Head of caudate nucleus (tissue), 42 donors: Measurements from ENCODE around the gene DYNLRB1.
A peak's percentile ranks its signal among the peaks of the same experiment; 100 is the strongest.

Source experiments
- DNase-seq, 42 donors: peaks; one replicate each; pipeline versions ENCODE4 v3.0.0 to v3.0.0-alpha.2; 2020 to 2021; ENCODE audit warnings: mixed read lengths in 7 of 42
- intact Hi-C: fragments of 100-400 bp; cut with DNase I; formaldehyde crosslinking; loops from one replicate; pipeline ENCODE4 v1.15.0; 2022

The DYNLRB1 gene

DNA sequence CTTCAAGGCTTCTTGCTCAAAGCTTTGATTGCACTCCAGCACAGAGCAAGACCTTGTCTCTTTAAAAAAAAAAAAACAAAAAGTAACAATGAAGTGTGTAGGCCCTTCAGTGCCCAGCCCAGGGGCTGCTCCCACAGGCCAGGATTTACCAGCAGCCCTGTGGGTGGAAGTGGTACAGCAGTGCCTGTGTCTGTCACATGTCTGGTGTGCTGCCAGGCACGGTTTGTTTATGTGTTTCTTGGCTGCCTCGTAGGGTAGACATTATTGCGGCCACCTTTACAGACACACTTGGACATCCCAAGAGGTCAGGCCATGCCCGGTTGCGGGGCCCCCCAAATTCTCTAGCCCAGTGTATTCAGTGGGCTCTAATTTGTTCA lies 12.7 kb downstream of the DYNLRB1 start:
- DNase-seq, result peak in 35 of 42 donors; percentile 39 to 85 (median 63)
- intact Hi-C loops, result no loop called here

- peak in 7 of 42 donors; percentile 2 to 32 (median 15) for DNase-seq
- intact Hi-C loops, result no loop called here
Measured at GRCh38 chr20:34529742-34530141, 13.5 kb downstream of the DYNLRB1 start.

- DNase-seq, result peak in 7 of 42 donors; percentile 1 to 28 (median 11)
- intact Hi-C loops, result no loop called here
Measured at GRCh38 chr20:34530342-34530741, 14.1 kb downstream of the DYNLRB1 start.

DNA sequence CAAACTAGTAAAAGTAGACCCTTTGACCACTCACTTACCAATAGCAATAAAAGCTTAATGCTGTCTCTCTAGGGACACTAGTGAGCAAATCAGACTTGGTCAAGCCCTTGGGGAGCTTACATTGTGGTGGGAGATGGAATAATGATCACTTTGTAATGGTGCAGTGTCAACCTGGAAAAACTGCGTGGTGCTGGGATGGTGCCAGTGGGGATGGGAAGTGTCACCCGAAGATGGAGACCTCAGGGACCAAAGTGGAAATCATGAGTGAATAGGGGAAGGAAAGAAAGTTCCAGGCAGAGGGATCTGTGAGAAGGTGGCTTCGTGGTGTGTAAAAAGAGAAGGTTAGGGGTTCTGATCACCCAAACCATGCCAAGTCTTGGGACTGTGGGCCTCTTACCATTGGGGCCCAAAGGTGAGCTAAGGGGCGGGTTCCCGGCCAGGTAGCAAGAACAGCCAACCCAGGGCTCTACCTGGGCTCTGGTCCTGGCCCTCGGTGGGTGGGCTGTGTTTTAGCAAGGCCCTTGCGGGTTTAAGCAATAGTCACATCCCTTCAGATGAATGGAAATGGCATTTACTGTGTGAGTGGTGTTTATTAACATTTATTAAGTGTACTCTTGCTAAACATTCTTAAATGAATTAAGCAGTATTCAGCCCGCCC lies 15.5 kb downstream of the DYNLRB1 start:
- intact Hi-C loops, result no loop called here

DNA sequence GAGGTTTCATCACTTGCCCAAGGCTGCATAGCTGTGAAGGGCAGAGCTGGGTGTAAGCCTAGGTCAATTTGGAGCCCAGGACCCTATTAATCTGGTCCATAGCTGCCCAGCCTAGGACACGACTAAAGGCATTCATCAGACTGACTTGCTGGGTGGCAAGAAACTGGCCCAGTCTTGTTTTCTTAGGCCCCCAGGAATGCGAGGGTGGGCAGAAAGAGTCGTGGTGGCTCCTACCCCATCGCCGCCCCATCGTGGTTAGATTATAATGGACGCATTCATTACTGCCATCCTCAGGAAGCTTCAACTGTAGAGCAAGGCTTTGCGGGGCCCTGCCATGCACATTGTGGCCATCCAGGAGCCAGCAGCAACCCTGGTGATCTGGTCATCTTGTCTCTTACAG lies 16.1 kb downstream of the DYNLRB1 start:
- intact Hi-C loops, result no loop called here
- DNase-seq, result peak in 7 of 42 donors; percentile 10 to 43 (median 25)

More for the DNA sequence above, 15.5 kb downstream of the DYNLRB1 start:
- DNase-seq, result peak in 7 of 42 donors; percentile 2 to 29 (median 12)

DNA sequence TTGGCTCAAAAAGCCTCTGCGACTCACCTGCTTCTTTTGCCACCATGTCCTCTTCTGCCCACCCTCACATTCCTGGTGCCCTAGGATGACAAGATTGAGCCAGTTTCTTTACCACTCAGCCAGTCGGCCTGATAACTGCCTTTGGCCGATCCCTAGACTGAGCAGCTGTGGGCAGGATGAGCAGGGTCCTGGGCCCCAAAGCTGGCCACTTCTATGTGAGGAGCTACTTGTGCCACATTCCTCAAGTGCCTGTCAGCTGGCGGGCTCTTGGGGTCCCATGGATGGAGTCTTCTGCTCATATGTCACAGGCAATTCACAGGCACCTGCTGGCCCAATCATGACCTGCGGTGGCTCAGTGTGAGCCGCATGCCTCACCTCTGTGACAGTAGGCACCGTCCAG lies 16.5 kb downstream of the DYNLRB1 start:
- DNase-seq, result peak in 2 of 42 donors; percentile 9 to 25
- intact Hi-C loops, result no loop called here

DNA sequence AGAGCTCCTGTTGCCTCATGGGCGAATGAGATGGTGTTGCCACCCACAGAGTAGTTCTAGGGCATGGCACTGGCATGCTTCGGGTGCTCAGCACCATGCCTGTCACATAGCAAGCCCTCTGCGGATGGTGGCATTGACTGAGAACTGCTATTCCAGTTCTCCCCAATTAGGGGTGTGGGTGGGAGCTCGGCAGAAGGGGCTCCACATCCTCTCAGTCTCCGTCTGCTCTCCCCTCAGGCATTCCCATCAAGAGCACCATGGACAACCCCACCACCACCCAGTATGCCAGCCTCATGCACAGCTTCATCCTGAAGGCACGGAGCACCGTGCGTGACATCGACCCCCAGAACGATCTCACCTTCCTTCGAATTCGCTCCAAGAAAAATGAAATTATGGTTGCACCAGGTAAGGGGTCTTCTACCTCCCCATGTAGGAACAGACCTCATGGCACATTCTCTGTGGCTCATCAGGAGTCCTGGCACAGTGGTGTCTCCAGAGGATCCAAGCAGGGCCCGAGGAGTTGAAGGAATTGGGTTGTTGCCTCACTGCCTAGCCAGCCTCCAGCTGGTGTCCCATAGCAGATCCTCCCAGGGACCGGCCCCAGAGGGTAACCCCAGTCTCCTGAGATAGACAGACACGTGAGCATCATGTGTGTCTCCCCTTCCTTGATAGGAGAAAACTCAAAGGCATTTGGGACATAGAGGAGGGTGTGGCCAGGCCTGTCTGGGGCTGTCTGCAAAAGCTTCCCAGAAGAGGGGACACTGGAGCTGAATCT lies 18.4 kb downstream of the DYNLRB1 start:
- peak in 7 of 42 donors; percentile 9 to 40 (median 28) for DNase-seq
- intact Hi-C loops, result no loop called here

DNA sequence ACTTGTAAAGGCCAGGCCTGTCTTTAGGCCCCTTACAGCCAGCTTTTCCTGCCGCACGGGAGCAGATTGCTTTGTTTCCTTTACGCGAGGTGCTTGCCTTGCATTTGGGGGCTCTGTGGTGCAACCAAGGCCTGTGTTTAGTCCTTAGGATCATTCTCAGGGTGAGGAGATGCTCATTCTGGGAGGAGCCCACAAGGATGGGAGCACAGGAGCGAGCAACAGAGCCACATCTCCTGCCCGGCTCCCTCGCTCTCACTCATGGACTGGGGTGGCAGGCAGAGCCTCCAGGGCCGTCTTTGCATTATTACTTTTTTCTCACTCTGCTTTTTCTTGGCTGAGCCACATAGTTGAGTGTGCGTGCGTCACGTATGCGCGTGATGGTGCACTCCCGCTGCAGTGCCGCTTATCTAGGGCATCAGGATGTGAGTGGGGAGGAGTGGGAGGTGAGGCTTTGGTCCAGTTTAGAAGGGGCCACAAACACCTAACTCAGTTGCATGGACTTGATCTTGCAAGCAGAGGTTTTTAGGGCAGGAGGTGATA lies 19.1 kb downstream of the DYNLRB1 start:
- intact Hi-C loops, result no loop called here
- peak in 13 of 42 donors; percentile 16 to 66 (median 48) for DNase-seq

DNA sequence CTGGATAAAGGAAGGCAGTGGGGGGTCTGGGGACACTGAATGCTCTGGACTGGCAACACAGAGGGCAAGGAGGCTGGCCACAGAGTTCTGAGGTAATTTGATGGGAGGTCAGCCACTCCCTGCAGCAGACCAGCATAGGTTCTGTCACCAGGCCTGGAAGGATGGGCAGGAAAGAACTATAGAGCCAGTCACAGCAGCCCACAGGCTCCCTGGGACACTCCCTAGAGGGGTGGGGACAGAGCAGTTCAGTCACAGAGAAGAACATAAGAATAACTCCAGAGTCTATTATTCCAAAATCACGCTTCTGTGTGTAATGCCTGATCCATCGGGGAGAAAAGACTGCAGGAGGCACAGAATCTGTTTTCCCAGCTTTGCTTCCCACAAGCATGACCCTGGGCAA lies 19.6 kb downstream of the DYNLRB1 start:
- peak in 1 of 42 donors; percentile 13 for DNase-seq
- intact Hi-C loops, result no loop called here

- intact Hi-C loops, result no loop called here
Measured at GRCh38 chr20:34536798-34537394, 20.7 kb downstream of the DYNLRB1 start.

DNA sequence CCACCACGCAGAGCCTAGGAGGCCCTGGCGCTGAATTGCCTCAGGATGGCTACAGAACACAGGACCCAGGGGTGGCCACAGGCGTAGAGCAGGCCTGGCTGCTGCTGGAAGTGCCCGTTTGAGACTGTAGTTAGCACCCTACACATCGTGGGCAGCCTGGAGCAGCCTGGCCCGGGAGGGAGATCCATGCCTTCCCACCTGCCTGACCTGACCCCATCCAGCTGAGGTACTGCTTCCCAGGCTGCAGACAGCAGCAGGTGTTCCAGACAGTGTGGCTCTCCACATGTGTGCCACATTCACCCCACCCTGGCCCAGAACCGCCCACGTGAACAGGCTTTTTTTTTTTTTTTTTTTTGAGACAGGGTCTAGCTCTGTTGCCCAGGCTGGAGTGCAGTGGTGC lies 21.4 kb downstream of the DYNLRB1 start:
- intact Hi-C loops, result no loop called here
- DNase-seq, result no peak

More at GRCh38 chr20:34536798-34537394, 20.7 kb downstream of the DYNLRB1 start:
- DNase-seq, result peak; percentile 61 to 93 (median 82)

GRCh38 chr20:34538671-34539123 lies 22.5 kb downstream of the DYNLRB1 start:
- intact Hi-C loops, result no loop called here
- DNase-seq, result peak in 41 of 42 donors; percentile 46 to 89 (median 70)

DNA sequence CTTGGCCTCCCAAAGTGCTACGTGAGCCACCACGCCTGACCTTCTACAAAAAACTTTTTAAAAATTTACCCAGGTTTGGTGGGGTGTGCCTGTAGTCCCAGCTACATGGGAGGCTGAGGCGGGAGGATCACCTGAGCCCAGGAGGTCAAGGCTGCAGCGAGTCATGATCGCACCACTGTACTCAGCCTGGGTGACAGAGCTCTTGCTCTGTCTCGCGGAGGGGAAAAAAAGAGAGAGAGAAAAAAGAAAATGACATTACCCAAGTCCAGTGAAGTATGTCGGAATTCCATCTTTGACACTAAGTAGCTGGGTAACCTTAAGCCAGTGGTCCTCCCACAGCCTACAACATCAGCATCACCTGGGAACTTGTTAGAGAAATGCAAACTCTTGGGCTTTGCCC lies 23.5 kb downstream of the DYNLRB1 start:
- no peak for DNase-seq
- intact Hi-C loops, result no loop called here

DNA sequence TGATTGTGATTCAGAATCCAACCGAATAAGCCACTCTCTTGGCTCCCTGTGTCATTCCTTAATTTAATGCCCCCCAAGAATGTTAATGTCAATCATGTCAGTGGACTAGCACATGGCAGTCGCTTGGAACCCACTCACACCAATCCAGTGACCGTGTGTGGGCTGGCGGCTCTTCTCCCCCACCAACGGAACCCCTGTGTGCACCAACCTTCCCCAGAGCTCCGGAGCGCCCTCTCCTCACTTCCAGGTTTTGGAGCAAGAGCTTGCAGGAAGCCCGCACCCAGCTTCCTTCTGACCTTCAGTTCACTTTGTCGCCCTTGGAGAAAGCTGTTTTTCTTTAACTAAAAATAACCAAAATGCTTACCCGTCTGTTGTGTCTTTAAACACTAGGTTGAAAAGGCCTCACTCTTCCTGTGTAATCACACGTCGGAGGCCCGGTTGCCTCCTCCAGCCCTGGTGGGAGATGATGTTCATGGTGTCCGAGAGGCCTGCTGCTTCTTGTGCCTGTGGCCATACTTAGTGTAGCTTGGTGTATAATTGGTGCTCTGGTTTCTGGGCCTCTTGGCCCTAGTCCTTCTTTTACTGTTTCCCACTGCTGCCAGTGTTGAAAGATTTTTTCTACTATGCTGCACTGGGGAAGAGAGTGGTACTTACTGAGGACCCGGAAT lies 24.5 kb downstream of the DYNLRB1 start:
- intact Hi-C loops, result no loop called here
- DNase-seq, result no peak

GRCh38 chr20:34541264-34541901 lies 25.2 kb downstream of the DYNLRB1 start:
- intact Hi-C loops, result no loop called here
- DNase-seq, result no peak

DNA sequence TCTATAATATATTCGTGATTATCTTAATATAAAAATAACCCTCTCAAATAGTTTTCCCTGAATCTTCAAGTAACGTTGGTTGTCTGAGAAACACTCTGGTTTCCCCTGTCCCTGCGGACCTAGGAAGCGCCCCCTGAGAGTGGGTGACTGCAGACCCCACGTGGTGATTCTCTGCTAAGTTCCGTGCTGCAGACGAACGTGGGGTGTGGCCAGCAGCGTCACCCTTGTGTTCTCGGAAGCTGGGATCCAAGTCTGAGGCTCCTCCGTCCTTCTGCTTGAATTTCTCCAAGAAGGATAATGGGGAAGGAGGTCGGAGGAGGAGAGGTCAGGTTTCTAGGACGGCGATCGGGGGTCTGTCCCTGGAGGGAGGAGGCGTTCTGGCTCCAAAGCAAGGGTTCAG lies 25.7 kb downstream of the DYNLRB1 start:
- no peak for DNase-seq
- intact Hi-C loops, result no loop called here

DNA sequence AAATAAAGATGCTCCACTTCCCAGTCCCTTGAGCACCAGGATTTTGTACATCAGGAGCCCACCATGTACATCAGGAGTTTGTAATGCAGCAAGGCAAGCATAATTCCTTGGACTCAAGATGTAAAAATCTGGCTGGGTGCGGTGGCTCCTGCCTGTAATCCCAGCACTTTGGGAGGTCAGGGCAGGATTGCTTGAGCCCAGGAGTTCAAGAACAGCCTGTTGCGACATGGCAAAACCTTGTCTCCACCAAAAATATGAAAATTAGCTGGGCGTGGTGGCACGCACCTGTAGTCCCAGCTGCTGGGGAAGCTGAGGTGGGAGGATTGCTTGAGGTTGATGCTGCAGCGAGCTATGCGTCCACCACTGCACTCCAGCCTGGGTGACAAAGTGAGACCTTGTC lies 26.2 kb downstream of the DYNLRB1 start:
- intact Hi-C loops, result no loop called here
- DNase-seq, result no peak

GRCh38 chr20:34543463-34544056 lies 27.3 kb downstream of the DYNLRB1 start:
- intact Hi-C loops, result no loop called here

More at GRCh38 chr20:34543463-34544056, 27.3 kb downstream of the DYNLRB1 start:
- no peak for DNase-seq
